Omental fat pad (tissue), 4 donors: ENCODE measurements around the gene PROSER2. TPM values are rescaled to one million over a fixed set of nuclear protein-coding genes. Genes with fewer than 3 reads are reported as not detected.

ENCODE experiments used
- ATAC-seq: fragments of 150-250 bp; one replicate; pipeline ENCODE4 v1.9.1; 2016; ENCODE audit warnings: mild to moderate bottlenecking, moderate library complexity; ENCODE audit not compliant: low FRiP score
- DNase-seq: peaks from one replicate; pipeline ENCODE4 v3.0.0-alpha.2; 2019; ENCODE audit warnings: low spot score
- CTCF ChIP-seq, 3 donors: fragments of 450-650 bp; IDR thresholded peaks; one replicate each; pipeline ENCODE4 v1.5.1; 2016 to 2017; ENCODE audit warnings: antibody characterized with exemption in 3 of 3, mild to moderate bottlenecking in 3 of 3, moderate library complexity in 2 of 3
- total RNA-seq, 4 donors: library from RNA; depleted of rRNA; stranded (reverse); fragments of >200 nt; gene quantifications; one replicate each; pipeline ENCODE4 v1.1.0, GENCODE V29; 2016

PROSER2 gene
- total RNA-seq, 4 donors from 2014 or later, result 1.1 to 8.2 (median 6.3) TPM

GRCh38 chr10:11856089-11856488 is 32.9 kb downstream of the PROSER2 start:
- DNase-seq, result no peak
- no peak for TF ChIP-seq CTCF (IDR thresholded peaks at IDR 0.05)

GRCh38 chr10:11856678-11857077 is 33.5 kb downstream of the PROSER2 start:
- DNase-seq (no peak), ATAC-seq (no peak)
- TF ChIP-seq CTCF (IDR thresholded peaks at IDR 0.05), result no peak

More at GRCh38 chr10:11856089-11856488, 32.9 kb downstream of the PROSER2 start:
- no peak for ATAC-seq

GRCh38 chr10:11858093-11858492 is 34.9 kb downstream of the PROSER2 start:
- no peak for DNase-seq
- ATAC-seq, result no peak

GRCh38 chr10:11861341-11861740 is 38.2 kb downstream of the PROSER2 start:
- DNase-seq (no peak), ATAC-seq (no peak)
- TF ChIP-seq CTCF (IDR thresholded peaks at IDR 0.05), result no peak

More at GRCh38 chr10:11858093-11858492, 34.9 kb downstream of the PROSER2 start:
- no peak for TF ChIP-seq CTCF (IDR thresholded peaks at IDR 0.05)

- DNase-seq, result no peak
- no peak for ATAC-seq
- no peak for TF ChIP-seq CTCF (IDR thresholded peaks at IDR 0.05)
Observed at GRCh38 chr10:11861811-11862428, 38.8 kb downstream of the PROSER2 start.

GRCh38 chr10:11863353-11864109 is 40.4 kb downstream of the PROSER2 start:
- TF ChIP-seq CTCF (IDR thresholded peaks at IDR 0.05), result no peak
- ATAC-seq (no peak), DNase-seq (no peak)

GRCh38 chr10:11864727-11865126 is 41.6 kb downstream of the PROSER2 start:
- TF ChIP-seq CTCF (IDR thresholded peaks at IDR 0.05), result no peak
- DNase-seq (no peak), ATAC-seq (no peak)
